Measurements from ENCODE around the gene CNBD2. TPM values are rescaled to one million over a fixed set of nuclear protein-coding genes. Genes with fewer than 3 reads are reported as not detected.
"Not testable (repeated sequence)": the region's sequence is repeated elsewhere in the genome, so short reads cannot be mapped to it uniquely, and the experiment has no call there.

The CNBD2 gene
- total RNA-seq, 1 donor from 2014 or later, result 3.8 TPM

- DNase-seq (peak; percentile 94), ATAC-seq (ENCODE audit: poor library complexity) (peak; percentile 99)
- intact Hi-C loops (cut with DNase I), result no loop called here
Observed at GRCh38 chr20:36050436-36051317, 82.3 kb downstream of the CNBD2 start.

GRCh38 chr20:36051318-36052116 is 83.1 kb downstream of the CNBD2 start:
- ATAC-seq (ENCODE audit: poor library complexity) (no peak), DNase-seq (no peak)
- intact Hi-C loops (cut with DNase I), result no loop called here

- DNase-seq (no peak), ATAC-seq (ENCODE audit: poor library complexity) (no peak)
- intact Hi-C loops (cut with DNase I), result no loop called here
Observed at GRCh38 chr20:36052117-36052513, 83.7 kb downstream of the CNBD2 start.

GRCh38 chr20:36053863-36054518 is 85.6 kb downstream of the CNBD2 start:
- DNase-seq; intact Hi-C loops (cut with DNase I); ATAC-seq (ENCODE audit: poor library complexity): not testable (repeated sequence)

GRCh38 chr20:36055145-36055544 is 86.8 kb downstream of the CNBD2 start:
- DNase-seq (no peak), ATAC-seq (ENCODE audit: poor library complexity) (no peak)
- intact Hi-C loops (cut with DNase I), result no loop called here

- intact Hi-C loops (cut with DNase I), result no loop called here
- no peak for ATAC-seq (ENCODE audit: poor library complexity)
- DNase-seq, result no peak
Observed at GRCh38 chr20:36060676-36061075, 92.3 kb downstream of the CNBD2 start.

- intact Hi-C loops (cut with DNase I), result no loop called here
- ATAC-seq (ENCODE audit: poor library complexity) (no peak), DNase-seq (peak; percentile 60)
Observed at GRCh38 chr20:36061754-36062153, 93.4 kb downstream of the CNBD2 start.

GRCh38 chr20:36062799-36063198 is 94.4 kb downstream of the CNBD2 start:
- no peak for ATAC-seq (ENCODE audit: poor library complexity)
- intact Hi-C loops (cut with DNase I), result no loop called here
- DNase-seq, result no peak

- DNase-seq (no peak), ATAC-seq (ENCODE audit: poor library complexity) (peak; percentile 4)
- intact Hi-C loops (cut with DNase I), result no loop called here
Observed at GRCh38 chr20:36063916-36064657, 95.7 kb downstream of the CNBD2 start.

GRCh38 chr20:36064658-36065426 is 96.5 kb downstream of the CNBD2 start:
- peak; percentile 99 for ATAC-seq (ENCODE audit: poor library complexity)
- intact Hi-C loops (cut with DNase I), result no loop called here

GRCh38 chr20:36065427-36065998 is 97.1 kb downstream of the CNBD2 start:
- no peak for ATAC-seq (ENCODE audit: poor library complexity)
- DNase-seq, result no peak
- intact Hi-C loops (cut with DNase I), result no loop called here

More at GRCh38 chr20:36064658-36065426, 96.5 kb downstream of the CNBD2 start:
- DNase-seq, result peak; percentile 97

- no peak for DNase-seq
- intact Hi-C loops (cut with DNase I), result no loop called here
- ATAC-seq (ENCODE audit: poor library complexity), result no peak
Observed at GRCh38 chr20:36066777-36067176, 98.4 kb downstream of the CNBD2 start.

- ATAC-seq (ENCODE audit: poor library complexity); DNase-seq; intact Hi-C loops (cut with DNase I): not testable (repeated sequence)
Observed at GRCh38 chr20:36068526-36068925, 100.1 kb downstream of the CNBD2 start.

GRCh38 chr20:36070451-36070850 is 102.1 kb downstream of the CNBD2 start:
- intact Hi-C loops (cut with DNase I), result no loop called here
- DNase-seq (no peak), ATAC-seq (ENCODE audit: poor library complexity) (no peak)

GRCh38 chr20:36071848-36072247 is 103.5 kb downstream of the CNBD2 start:
- ATAC-seq (ENCODE audit: poor library complexity) (no peak), DNase-seq (no peak)
- intact Hi-C loops (cut with DNase I), result no loop called here

- ATAC-seq (ENCODE audit: poor library complexity), result no peak
- intact Hi-C loops (cut with DNase I), result no loop called here
- no peak for DNase-seq
Observed at GRCh38 chr20:36074983-36075382, 106.6 kb downstream of the CNBD2 start.

- DNase-seq; intact Hi-C loops (cut with DNase I); ATAC-seq (ENCODE audit: poor library complexity): not testable (repeated sequence)
Observed at GRCh38 chr20:36077762-36078161, 109.4 kb downstream of the CNBD2 start.
